Adrenal gland (tissue), 5 donors: ENCODE data around the gene P4HA2.

Experiments
- CTCF ChIP-seq, 6 experiments: fragments of 450-650 bp in 4 of 6; fragments of 200-600 bp in 2 of 6; sonication (generic) in 1 of 6; IDR thresholded peaks; 1 replicate in 5 of 6; 2 replicates in 1 of 6; pipeline versions ENCODE4 v1.5.1 to v1.8.0; 2016 to 2021; ENCODE audit warnings: antibody characterized with exemption in 6 of 6, mild to moderate bottlenecking in 2 of 6, moderate library complexity in 1 of 6
- POLR2A ChIP-seq, 2 donors: fragments of 450-650 bp; IDR thresholded peaks; one replicate each; pipeline ENCODE4 v1.6.1; 2017; ENCODE audit warnings: antibody characterized with exemption in 2 of 2, mild to moderate bottlenecking in 2 of 2, moderate library complexity in 1 of 2
- donor health status: DM: no; HTN: no; CAD: no.

GRCh38 chr5:132199116-132199680, 28.5 kb downstream of the P4HA2 start:
- TF ChIP-seq CTCF (IDR thresholded peaks at IDR 0.05) (no peak), POLR2A (IDR thresholded peaks at IDR 0.05) (no peak)
